ENCODE measurements around the gene REPS2.

DNA sequence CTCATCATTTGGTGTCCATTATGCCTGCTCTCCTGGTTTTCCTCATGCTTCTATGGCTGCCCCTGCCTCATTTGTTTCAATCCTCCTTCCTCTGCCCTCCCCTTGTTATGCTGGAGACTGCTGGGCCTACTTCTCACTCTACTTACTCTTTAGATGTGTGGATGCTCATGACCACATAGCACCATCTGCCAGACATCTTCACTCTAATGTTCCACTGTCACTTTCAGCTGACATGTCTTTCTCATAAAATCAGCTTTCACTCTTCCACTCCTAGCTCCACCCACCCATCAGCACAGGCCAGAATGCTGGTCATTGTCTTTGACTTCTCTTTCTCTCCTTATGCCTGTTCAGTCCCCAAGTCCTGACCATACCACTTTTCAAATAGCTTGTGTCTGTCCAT lies 86.8 kb downstream of the REPS2 start:
- no peak for TF ChIP-seq CTCF (conservative IDR thresholded peaks at IDR 0.05; ENCODE audit: low read depth in 2 of 2)
- no peak for TF ChIP-seq POLR2AphosphoS5 (IDR thresholded peaks at IDR 0.05; ENCODE audit: low read depth)
- TF ChIP-seq, protein P1, sequence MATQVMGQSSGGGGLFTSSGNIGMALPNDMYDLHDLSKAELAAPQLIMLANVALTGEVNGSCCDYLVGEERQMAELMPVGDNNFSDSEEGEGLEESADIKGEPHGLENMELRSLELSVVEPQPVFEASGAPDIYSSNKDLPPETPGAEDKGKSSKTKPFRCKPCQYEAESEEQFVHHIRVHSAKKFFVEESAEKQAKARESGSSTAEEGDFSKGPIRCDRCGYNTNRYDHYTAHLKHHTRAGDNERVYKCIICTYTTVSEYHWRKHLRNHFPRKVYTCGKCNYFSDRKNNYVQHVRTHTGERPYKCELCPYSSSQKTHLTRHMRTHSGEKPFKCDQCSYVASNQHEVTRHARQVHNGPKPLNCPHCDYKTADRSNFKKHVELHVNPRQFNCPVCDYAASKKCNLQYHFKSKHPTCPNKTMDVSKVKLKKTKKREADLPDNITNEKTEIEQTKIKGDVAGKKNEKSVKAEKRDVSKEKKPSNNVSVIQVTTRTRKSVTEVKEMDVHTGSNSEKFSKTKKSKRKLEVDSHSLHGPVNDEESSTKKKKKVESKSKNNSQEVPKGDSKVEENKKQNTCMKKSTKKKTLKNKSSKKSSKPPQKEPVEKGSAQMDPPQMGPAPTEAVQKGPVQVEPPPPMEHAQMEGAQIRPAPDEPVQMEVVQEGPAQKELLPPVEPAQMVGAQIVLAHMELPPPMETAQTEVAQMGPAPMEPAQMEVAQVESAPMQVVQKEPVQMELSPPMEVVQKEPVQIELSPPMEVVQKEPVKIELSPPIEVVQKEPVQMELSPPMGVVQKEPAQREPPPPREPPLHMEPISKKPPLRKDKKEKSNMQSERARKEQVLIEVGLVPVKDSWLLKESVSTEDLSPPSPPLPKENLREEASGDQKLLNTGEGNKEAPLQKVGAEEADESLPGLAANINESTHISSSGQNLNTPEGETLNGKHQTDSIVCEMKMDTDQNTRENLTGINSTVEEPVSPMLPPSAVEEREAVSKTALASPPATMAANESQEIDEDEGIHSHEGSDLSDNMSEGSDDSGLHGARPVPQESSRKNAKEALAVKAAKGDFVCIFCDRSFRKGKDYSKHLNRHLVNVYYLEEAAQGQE (IDR thresholded peaks at IDR 0.05; ENCODE audit: unreplicated experiment), result no peak
- no peak for TF ChIP-seq ZNF331 (CRISPR knock-in tag; IDR thresholded peaks at IDR 0.05; ENCODE audit: low read depth)
- TF ChIP-seq, protein P2, sequence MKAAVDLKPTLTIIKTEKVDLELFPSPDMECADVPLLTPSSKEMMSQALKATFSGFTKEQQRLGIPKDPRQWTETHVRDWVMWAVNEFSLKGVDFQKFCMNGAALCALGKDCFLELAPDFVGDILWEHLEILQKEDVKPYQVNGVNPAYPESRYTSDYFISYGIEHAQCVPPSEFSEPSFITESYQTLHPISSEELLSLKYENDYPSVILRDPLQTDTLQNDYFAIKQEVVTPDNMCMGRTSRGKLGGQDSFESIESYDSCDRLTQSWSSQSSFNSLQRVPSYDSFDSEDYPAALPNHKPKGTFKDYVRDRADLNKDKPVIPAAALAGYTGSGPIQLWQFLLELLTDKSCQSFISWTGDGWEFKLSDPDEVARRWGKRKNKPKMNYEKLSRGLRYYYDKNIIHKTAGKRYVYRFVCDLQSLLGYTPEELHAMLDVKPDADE (IDR thresholded peaks at IDR 0.05), result no peak
- TF ChIP-seq EZH2 (IDR thresholded peaks at IDR 0.05; ENCODE audit: low read depth, unreplicated experiment), result no peak
- no peak for TF ChIP-seq EZH2phosphoT487 (IDR thresholded peaks at IDR 0.05; ENCODE audit: unreplicated experiment)
- no peak for TF ChIP-seq CREB1 (CRISPR knock-in tag; IDR thresholded peaks at IDR 0.05; ENCODE audit: low read depth)
- TF ChIP-seq JUNB (IDR thresholded peaks at IDR 0.05; ENCODE audit: unreplicated experiment), result no peak
- no peak for TF ChIP-seq ZNF114 (CRISPR knock-in tag; IDR thresholded peaks at IDR 0.05)
- TF ChIP-seq STAT1 (IDR thresholded peaks at IDR 0.05; ENCODE audit: unreplicated experiment), result no peak
- TF ChIP-seq NANOG (IDR thresholded peaks at IDR 0.05; ENCODE audit: borderline replicate concordance), result no peak

Measured in GM23338 (cell line).